C4-2B (cell line): ENCODE measurements around the gene TMEM214.

ENCODE experiments used
- CTCF ChIP-seq: fragments of 450-650 bp; conservative IDR thresholded peaks from 2 replicates; pipeline ENCODE4 v1.5.1; 2017; ENCODE audit warnings: mild to moderate bottlenecking
- ZFX ChIP-seq: fragments of 450-650 bp; IDR thresholded peaks from 2 replicates; pipeline ENCODE4 v1.6.1; 2017

- TF ChIP-seq CTCF = no peak
- no peak for TF ChIP-seq ZFX
Measured at GRCh38 chr2:27042985-27043634, 10.3 kb downstream of the TMEM214 start.
